LNCAP (cell line): ENCODE measurements around the gene FOXI3.

Source experiments
- CTCF ChIP-seq: fragments of 450-650 bp; IDR thresholded peaks from 2 replicates; pipeline ENCODE4 v1.5.1; 2017; ENCODE audit warnings: mild to moderate bottlenecking

The FOXI3 gene

GRCh38 chr2:88472811-88473210, 20.3 kb upstream of the FOXI3 start:
- TF ChIP-seq CTCF, result no peak

- TF ChIP-seq CTCF, result no peak
Measured at GRCh38 chr2:88471083-88471942, 18.8 kb upstream of the FOXI3 start.

- TF ChIP-seq CTCF, result no peak
Measured at GRCh38 chr2:88469202-88470114, 17.0 kb upstream of the FOXI3 start.

GRCh38 chr2:88464153-88464552, 11.7 kb upstream of the FOXI3 start:
- no peak for TF ChIP-seq CTCF

- no peak for TF ChIP-seq CTCF
Measured at GRCh38 chr2:88458633-88459032, 6.1 kb upstream of the FOXI3 start.

GRCh38 chr2:88452980-88453582, 588 bp upstream of the FOXI3 start:
- no peak for TF ChIP-seq CTCF

- TF ChIP-seq CTCF, result no peak
Measured at GRCh38 chr2:88451811-88452564, 505 bp downstream of the FOXI3 start.
